PC-9 (cell line): Measurements from ENCODE around the gene ZNF556.
"Not testable (repeated sequence)": the region's sequence is repeated elsewhere in the genome, so short reads cannot be mapped to it uniquely, and the experiment has no call there.

Experiments used
- CTCF ChIP-seq: fragments of 200-600 bp; sonication (generic); conservative IDR thresholded peaks from 2 replicates; pipeline ENCODE4 v1.6.1; 2017; ENCODE audit warnings: mixed run types, antibody characterized with exemption, mild to moderate bottlenecking, moderate library complexity
- EZH2 ChIP-seq: fragments of 200-600 bp; sonication (generic); IDR thresholded peaks from 2 replicates; pipeline ENCODE4 v1.8.0; 2017; ENCODE audit warnings: antibody characterized with exemption, low read depth

GRCh38 chr19:2903326-2903725 is 36.2 kb downstream of the ZNF556 start:
- TF ChIP-seq CTCF, EZH2: not testable (repeated sequence)
